KG1 (cell line): Measurements from ENCODE around the gene DDAH2.
A peak's percentile ranks its signal among the peaks of the same experiment; 100 is the strongest.

ENCODE experiments used
- DNase-seq: peaks from one replicate; lab custom pipeline; 2025; lab: John Stamatoyannopoulos, UW

Gene DDAH2

GRCh38 chr6:31689249-31690110 lies 39.6 kb downstream of the DDAH2 start:
- no peak for DNase-seq

GRCh38 chr6:31687860-31688693 lies 41.0 kb downstream of the DDAH2 start:
- no peak for DNase-seq

GRCh38 chr6:31687321-31687720 lies 41.8 kb downstream of the DDAH2 start:
- DNase-seq, result no peak

GRCh38 chr6:31686483-31686882 lies 42.6 kb downstream of the DDAH2 start:
- DNase-seq, result no peak

GRCh38 chr6:31683591-31683990 lies 45.5 kb downstream of the DDAH2 start:
- no peak for DNase-seq

- no peak for DNase-seq
Measured at GRCh38 chr6:31681135-31681671, 47.9 kb downstream of the DDAH2 start.

- peak; percentile 58 for DNase-seq
Measured at GRCh38 chr6:31680226-31681134, 48.6 kb downstream of the DDAH2 start, which contains the start of gene LY6G5C. LY6G5C (minus strand) TSS chr6:31681067; CDS start chr6:31680373, 694 bp downstream.

- no peak for DNase-seq
Measured at GRCh38 chr6:31677955-31678354, 51.1 kb downstream of the DDAH2 start.
